Measurements from ENCODE around the gene SGCA. TPM values are rescaled to one million over a fixed set of nuclear protein-coding genes. Genes with fewer than 3 reads are reported as not detected.

Gene SGCA
- total and polyA plus RNA-seq, 2 of the 8 experiments (the other 6 are each of a cell fraction or from before 2014, with no cell fraction given), result 0.12 TPM; not detected in 1

DNA sequence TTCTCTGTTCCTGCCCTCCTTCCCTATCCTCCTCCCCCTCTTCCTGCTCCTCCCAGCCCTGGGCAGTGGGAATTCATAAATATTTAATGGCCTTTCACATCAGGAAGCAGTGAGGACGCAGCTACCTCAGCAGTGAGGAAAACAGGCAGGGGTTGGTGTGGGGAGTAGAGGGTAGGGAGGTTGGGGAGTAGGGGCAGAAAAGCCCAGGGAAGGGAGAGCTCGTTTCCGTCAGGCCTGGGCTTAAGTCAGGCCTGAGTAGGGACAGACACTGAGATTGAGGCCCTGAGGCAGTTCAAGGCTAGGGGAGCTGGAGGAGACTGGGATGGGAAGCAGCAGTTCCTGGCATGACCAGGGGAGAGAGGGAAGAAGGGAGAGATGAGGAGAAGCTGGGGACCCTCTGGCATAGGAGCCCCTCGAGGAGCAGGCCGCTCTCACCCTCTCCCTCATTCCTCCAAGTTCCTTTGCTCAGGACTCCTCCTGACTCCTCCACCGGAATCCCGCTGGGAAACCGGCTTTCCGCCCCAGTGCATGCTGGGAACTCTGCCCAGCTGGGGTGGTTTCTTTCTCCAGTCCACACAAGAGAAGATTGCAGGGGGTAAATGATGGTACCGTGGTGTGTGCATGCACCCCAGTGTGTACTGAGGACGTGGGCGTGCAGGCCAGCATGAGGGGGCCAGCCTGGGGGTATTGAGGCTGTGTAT lies 42.0 kb upstream of the SGCA start:
- Histone ChIP-seq H2BK5ac (ENCODE audit: low read depth, low read length) (peak overlapping the region; percentile 86; the same call in 1 of the 2 replicates), H3K9ac (replicated peaks in 1 of 4; ENCODE audit: extremely low read depth in 1 of 4, low read depth in 3 of 4, low read length in 3 of 4) (no peak overlapping the region; a peak in 1 of 7 replicates), H4K5ac (ENCODE audit: insufficient read length, low read depth, low read length) (peak overlapping the region; percentile 8), H3K23me2 (ENCODE audit: low read depth, low read length) (peaks cover 7% of the 10 kb centered on the region), H2BK12ac (ENCODE audit: low read depth, low read length) (no peak overlapping the region; the same call in 1 of the 2 replicates), H3K23ac (ENCODE audit: insufficient read length) (no peak overlapping the region), H2BK120ac (replicated peaks; ENCODE audit: low read depth, low read length) (no peak overlapping the region), H4K91ac (replicated peaks; ENCODE audit: insufficient read length, low read length) (peak overlapping the region; percentile 30), H3K4me3 (ENCODE audit: extremely low read depth in 1 of 4, insufficient read depth in 2 of 4, low read depth in 3 of 4, low read length in 4 of 4) (0 out of 8 replicates have a peak overlapping the region, but pooled peaks of 1 of the 4 experiments have one; percentile 3), H3K36me3 (ENCODE audit: control insufficient read depth in 2 of 4, insufficient read depth in 4 of 4, low read length in 3 of 4) (no peaks in the 10 kb centered on the region), H3K79me1 (ENCODE audit: low read depth, low read length) (no peaks in the 10 kb centered on the region), H2BK15ac (ENCODE audit: low read length) (peak overlapping the region; percentile 89), H3K4me2 (ENCODE audit: insufficient read depth in 1 of 2, low read depth in 2 of 2, low read length in 2 of 2) (peak overlapping the region; percentile 24 to 42), H3K4me1 (replicated peaks in 1 of 4; ENCODE audit: control insufficient read depth in 3 of 4, insufficient read depth in 4 of 4, low read length in 3 of 4) (peaks cover 5 to 24% (median 19%) of the 10 kb centered on the region in 4 experiments), H3K4ac (replicated peaks; ENCODE audit: insufficient read length, low read depth, low read length) (peak overlapping the region; percentile 40), H3K79me2 (ENCODE audit: control insufficient read depth in 1 of 2, insufficient read depth in 2 of 2, low read length in 2 of 2) (no peaks in the 10 kb centered on the region), H4K8ac (ENCODE audit: extremely low read depth, insufficient read depth, low read length) (no peak overlapping the region), H3K18ac (ENCODE audit: extremely low read depth, low read length) (peak overlapping the region; percentile 66; the same call in 1 of the 2 replicates), H2BK20ac (ENCODE audit: low read length) (peak overlapping the region; percentile 88), H3K14ac (ENCODE audit: insufficient read length) (no peak overlapping the region), H2AK5ac (ENCODE audit: low read depth, low read length) (peak overlapping the region; percentile 77; the same call in 1 of the 2 replicates), H2AFZ (ENCODE audit: low read length) (no peak overlapping the region), H3K9me3 (ENCODE audit: insufficient read depth in 2 of 2, low read depth in 1 of 2, low read length in 1 of 2) (no peaks in the 10 kb centered on the region), H3K27me3 (replicated peaks in 1 of 4; ENCODE audit: control insufficient read depth in 3 of 4, extremely low read depth in 1 of 4, insufficient read depth in 3 of 4, low read length in 3 of 4) (peaks cover 0 to 11% (median 3%) of the 10 kb centered on the region in 4 experiments; a peak in 5 of 7 replicates), H3K56ac (replicated peaks; ENCODE audit: insufficient read length, low read depth, low read length) (no peak overlapping the region), H3K27ac (ENCODE audit: low read depth, low read length) (peak overlapping the region; percentile 37), H4K20me1 (replicated peaks in 1 of 2; ENCODE audit: control insufficient read depth in 1 of 2, insufficient read depth in 2 of 2, low read length in 2 of 2) (no peaks in the 10 kb centered on the region)
- DNase-seq (ENCODE audit: low read depth in 1 of 2, low spot score in 2 of 2) (no peak), FAIRE-seq (no peak)
- WGBS, 2 experiments (ENCODE audit: extremely low coverage in 1 of 2, insufficient coverage in 1 of 2, insufficient read length in 1 of 2, insufficient replicate concordance in 2 of 2, low coverage in 1 of 2, low lambda C conversion rate in 2 of 2, missing lambda C conversion rate in 1 of 2), result 39% methylated on average over 12 of the region's 12 CpGs; no CpG with 5 or more reads in 1 of the 2 experiments
- ChIA-PET CTCF (ENCODE audit: partially characterized antibody) (interaction anchor here (0.8 to 23.0 kb wide), 16 partner anchors 10 to 146 kb away, joined by 3 to 412 read pairs (median 6); partner anchors contain the start of genes PDK2 and SGCA), POLR2A (ENCODE audit: partially characterized antibody) (interaction anchor here (0.6 to 2.2 kb wide), 12 partner anchors 8 to 237 kb away, joined by 3 to 10 read pairs (median 4); partner anchors contain the start of gene TMEM92)
- peak; percentile 44 for TF ChIP-seq ASH2L (IDR thresholded peaks at IDR 0.05; ENCODE audit: low read length)
- TF ChIP-seq SP1 (IDR thresholded peaks at IDR 0.05; ENCODE audit: low read depth, low read length), result no peak
